CD4-positive, alpha-beta T cell (primary cell): ENCODE data around the gene TIRAP. TPM values are rescaled to one million over a fixed set of nuclear protein-coding genes. Genes with fewer than 3 reads are reported as not detected.

Experiments used
- ATAC-seq: fragments of 200-7000 bp; cut with Tn5 transposase; one replicate; pipeline ENCODE4 v1.10.0; 2022; ENCODE audit warnings: mild to moderate bottlenecking; ENCODE audit not compliant: poor library complexity
- CTCF ChIA-PET: fragments of 350-600 bp; sonication (Branson Sonifier 250); formaldehyde crosslinking; loops from one replicate; lab custom pipeline; 2021; ENCODE audit warnings: antibody characterized with exemption, inconsistent platforms; lab: Charles Lee
- POLR2A ChIA-PET: fragments of 350-600 bp; sonication (Branson Sonifier 250); formaldehyde crosslinking; loops from one replicate; lab custom pipeline; 2021; ENCODE audit warnings: antibody characterized with exemption, inconsistent platforms; lab: Charles Lee
- DNase-seq, 14 experiments: peaks; one replicate each; pipeline ENCODE4 v3.0.0-alpha.2; 2013 to 2020; ENCODE audit warnings: mixed read lengths in 2 of 14
- H3K27ac ChIP-seq, 2 donors: one replicate each; pipeline versions ENCODE4 v1.5.1 to v1.7.0; 2013; ENCODE audit warnings: low read length in 2 of 2, low read depth in 1 of 2, mild to moderate bottlenecking in 1 of 2
- H3K27me3 ChIP-seq, 2 experiments: 1 replicate in 1 of 2; 2 replicates in 1 of 2; pipeline versions ENCODE4 v1.6.1 to v1.7.0; 2013; ENCODE audit warnings: low read length in 2 of 2, control low read depth in 1 of 2, mild to moderate bottlenecking in 1 of 2, moderate library complexity in 1 of 2; ENCODE audit not compliant: insufficient read depth in 2 of 2, control insufficient read depth in 1 of 2
- H3K36me3 ChIP-seq: one replicate; pipeline ENCODE4 v1.6.1; 2013; ENCODE audit warnings: low read length, control low read depth; ENCODE audit not compliant: insufficient read depth
- H3K4me1 ChIP-seq: one replicate; pipeline ENCODE4 v1.6.1; 2013; ENCODE audit warnings: low read length, control low read depth; ENCODE audit not compliant: insufficient read depth
- H3K4me3 ChIP-seq: one replicate; pipeline ENCODE4 v1.5.1; 2013; ENCODE audit warnings: mild to moderate bottlenecking, low read length, moderate library complexity
- H3K9me3 ChIP-seq, 2 experiments: 1 replicate in 1 of 2; 2 replicates in 1 of 2; pipeline versions ENCODE4 v1.6.1 to v1.7.0; 2013; ENCODE audit warnings: low read length in 2 of 2, mild to moderate bottlenecking in 2 of 2, control low read depth in 1 of 2, moderate library complexity in 1 of 2; ENCODE audit not compliant: control insufficient read depth in 1 of 2, insufficient read depth in 1 of 2
- H3K27ac Mint-ChIP-seq: one replicate; pipeline ENCODE4 v1.8.0; 2020; ENCODE audit warnings: mixed read lengths
- H3K27me3 Mint-ChIP-seq: one replicate; pipeline ENCODE4 v1.8.0; 2021; ENCODE audit warnings: mixed read lengths
- H3K36me3 Mint-ChIP-seq: one replicate; pipeline ENCODE4 v1.8.0; 2021; ENCODE audit warnings: low read depth, mixed read lengths
- H3K4me1 Mint-ChIP-seq: one replicate; pipeline ENCODE4 v1.8.0; 2021; ENCODE audit warnings: low read depth, mixed read lengths
- H3K4me3 Mint-ChIP-seq: one replicate; pipeline ENCODE4 v1.8.0; 2020; ENCODE audit warnings: mild to moderate bottlenecking, mixed read lengths
- H3K9me3 Mint-ChIP-seq: one replicate; pipeline ENCODE4 v1.8.0; 2020; ENCODE audit warnings: mixed read lengths
- CTCF ChIP-seq: fragments of 200-600 bp; IDR thresholded peaks from one replicate; pipeline ENCODE4 v1.8.0; 2022; ENCODE audit warnings: antibody characterized with exemption, mild to moderate bottlenecking
- intact Hi-C, 2 experiments: fragments of 100-400 bp; cut with DNase I in 1 of 2; cut with micrococcal nuclease in 1 of 2; formaldehyde crosslinking; loops; one replicate each; pipeline versions ENCODE4 v1.15.1 to v1.9.0; 2023 to 2025; cut with DNase I, micrococcal nuclease
- total RNA-seq, 174 experiments: library from RNA in 2 of 174; stranded (reverse) in 2 of 174; gene quantifications; one replicate each; pipeline ENCODE4 v1.2.3 and lab custom pipeline; 2021 to 2026

Gene TIRAP
- total RNA-seq, 2 experiments from 2014 or later, result 7.7 to 7.9 TPM

GRCh38 chr11:126263489-126263888, 19.4 kb upstream of the TIRAP start:
- Histone ChIP-seq H3K4me1 (peaks cover 18% of the 10 kb centered on the region), H3K27me3 (no peaks in the 10 kb centered on the region), H3K36me3 (peaks cover 61% of the 10 kb centered on the region), H3K4me3 (no peak overlapping the region), H3K9me3 (no peaks in the 10 kb centered on the region), H3K27ac (no peak overlapping the region)
- TF ChIP-seq CTCF, result no peak
- ChIA-PET POLR2A (interaction anchor here (0.9 to 1.3 kb wide), 3 partner anchors 9 to 52 kb away, joined by 3 read pairs; partner anchors contain the start of gene DCPS), CTCF (no interaction called here)
- Mint-ChIP-seq H3K4me3 (peak overlapping the region; percentile 45), H3K4me1 (peaks cover 17% of the 10 kb centered on the region), H3K27ac (peak overlapping the region; percentile 47), H3K9me3 (no peaks in the 10 kb centered on the region), H3K27me3 (no peaks in the 10 kb centered on the region), H3K36me3 (peaks cover 90% of the 10 kb centered on the region)
- ATAC-seq, result no peak
- no peak for DNase-seq
- intact Hi-C loops, result loop anchor here in 1 of 2 experiments (2.0 kb wide), 1 partner anchor 51 kb away; no protein-coding TSS in a partner anchor

GRCh38 chr11:126265811-126266210, 17.1 kb upstream of the TIRAP start:
- peaks cover 91% of the 10 kb centered on the region for H3K36me3 Mint-ChIP-seq
- ATAC-seq, result no peak
- Histone ChIP-seq H3K9me3 (no peaks in the 10 kb centered on the region), H3K27me3 (no peaks in the 10 kb centered on the region), H3K4me1 (peaks cover 30% of the 10 kb centered on the region), H3K36me3 (peaks cover 61% of the 10 kb centered on the region), H3K4me3 (no peak overlapping the region), H3K27ac (no peak overlapping the region)
- no peak for TF ChIP-seq CTCF
- ChIA-PET POLR2A (interaction anchor here (0.7 kb wide), 1 partner anchor 20 kb away, joined by 3 read pairs; no protein-coding TSS in a partner anchor), CTCF (no interaction called here)
- no peak for DNase-seq
- H3K4me1 Mint-ChIP-seq, result peaks cover 34% of the 10 kb centered on the region
- peak overlapping the region; percentile 46 for H3K4me3 Mint-ChIP-seq
- peak overlapping the region; percentile 6 for H3K27ac Mint-ChIP-seq
- H3K27me3 Mint-ChIP-seq, result no peaks in the 10 kb centered on the region
- H3K9me3 Mint-ChIP-seq, result no peaks in the 10 kb centered on the region
- intact Hi-C loops, result loop anchor here (5.0 kb wide), 5 partner anchors 36 to 694 kb away; partner anchors contain the start of genes DCPS (in 1 of the 2), DDX25 (in 1 of the 2), FAM118B (in 1 of the 2) and HYLS1 (in 1 of the 2)

GRCh38 chr11:126267650-126268049, 15.2 kb upstream of the TIRAP start:
- no peak for TF ChIP-seq CTCF
- H3K36me3 ChIP-seq, result peaks cover 47% of the 10 kb centered on the region
- peaks cover 30% of the 10 kb centered on the region for H3K4me1 ChIP-seq
- peaks cover 81% of the 10 kb centered on the region for H3K36me3 Mint-ChIP-seq
- H3K9me3 ChIP-seq, result no peaks in the 10 kb centered on the region
- ChIA-PET POLR2A (interaction anchor here (1.5 to 3.2 kb wide), 9 partner anchors 9 to 676 kb away, joined by 3 to 77 read pairs (median 7); partner anchors contain the start of genes DCPS, FAM118B, HYLS1 and PUS3), CTCF (no interaction called here)
- intact Hi-C loops, result loop anchor here (1.0 to 5.0 kb wide), 8 partner anchors 15 to 695 kb away; partner anchors contain the start of genes DCPS (in 2 of the 2), DDX25 (in 1 of the 2), FAM118B (in 1 of the 2) and HYLS1 (in 1 of the 2)
- no peaks in the 10 kb centered on the region for H3K27me3 Mint-ChIP-seq
- peak overlapping the region; percentile 56 to 92 for H3K27ac ChIP-seq
- H3K4me1 Mint-ChIP-seq, result peaks cover 38% of the 10 kb centered on the region
- H3K27ac Mint-ChIP-seq, result peak overlapping the region; percentile 96
- ATAC-seq (no peak), DNase-seq (no peak)
- peak overlapping the region; percentile 96 for H3K4me3 ChIP-seq
- no peaks in the 10 kb centered on the region for H3K9me3 Mint-ChIP-seq
- H3K27me3 ChIP-seq, result no peaks in the 10 kb centered on the region
- peak overlapping the region; percentile 100 for H3K4me3 Mint-ChIP-seq
